HG03378 (cell line): ENCODE data around the gene UCHL3.
"Not testable (repeated sequence)": the region's sequence is repeated elsewhere in the genome, so short reads cannot be mapped to it uniquely, and the experiment has no call there.

Experiments
- ATAC-seq: cut with Tn5 transposase; IDR thresholded peaks from one replicate; pipeline ENCODE4 v1.9.1; 2021; ENCODE audit warnings: mild to moderate bottlenecking, moderate library complexity; ENCODE audit not compliant: unreplicated experiment

Gene UCHL3

GRCh38 chr13:75545386-75545785 lies 4.2 kb upstream of the UCHL3 start:
- not testable (repeated sequence) for ATAC-seq

- ATAC-seq: no peak
Observed at GRCh38 chr13:75547917-75548316, 1.7 kb upstream of the UCHL3 start.

GRCh38 chr13:75550159-75550567 lies 572 bp downstream of the UCHL3 start:
- ATAC-seq: peak; percentile 6

- ATAC-seq: no peak
Observed at GRCh38 chr13:75554464-75554863, 4.9 kb downstream of the UCHL3 start.

- ATAC-seq: no peak
Observed at GRCh38 chr13:75554981-75555380, 5.4 kb downstream of the UCHL3 start.

GRCh38 chr13:75555836-75556235 lies 6.2 kb downstream of the UCHL3 start:
- no peak for ATAC-seq

- no peak for ATAC-seq
Observed at GRCh38 chr13:75556961-75557360, 7.4 kb downstream of the UCHL3 start.

GRCh38 chr13:75558145-75558840 lies 8.7 kb downstream of the UCHL3 start:
- ATAC-seq: no peak

GRCh38 chr13:75566658-75567057 lies 17.1 kb downstream of the UCHL3 start:
- no peak for ATAC-seq

GRCh38 chr13:75569576-75569975 lies 20.0 kb downstream of the UCHL3 start:
- ATAC-seq: no peak

- peak; percentile 77 for ATAC-seq
Observed at GRCh38 chr13:75579529-75579928, 29.9 kb downstream of the UCHL3 start.

GRCh38 chr13:75581874-75582640 lies 32.5 kb downstream of the UCHL3 start:
- ATAC-seq: no peak

- ATAC-seq: no peak
Observed at GRCh38 chr13:75583091-75583490, 33.5 kb downstream of the UCHL3 start.

GRCh38 chr13:75585153-75585552 lies 35.6 kb downstream of the UCHL3 start:
- ATAC-seq: no peak

GRCh38 chr13:75587679-75588078 lies 38.1 kb downstream of the UCHL3 start:
- no peak for ATAC-seq

- ATAC-seq: no peak
Observed at GRCh38 chr13:75596657-75597182, 47.1 kb downstream of the UCHL3 start.

GRCh38 chr13:75600371-75600770 lies 50.8 kb downstream of the UCHL3 start:
- ATAC-seq: no peak

- ATAC-seq: no peak
Observed at GRCh38 chr13:75603038-75603437, 53.4 kb downstream of the UCHL3 start.

- no peak for ATAC-seq
Observed at GRCh38 chr13:75607447-75607846, 57.9 kb downstream of the UCHL3 start.

- ATAC-seq: no peak
Observed at GRCh38 chr13:75610466-75610865, 60.9 kb downstream of the UCHL3 start.

GRCh38 chr13:75612354-75612753 lies 62.8 kb downstream of the UCHL3 start:
- ATAC-seq: no peak

GRCh38 chr13:75617230-75617629 lies 67.6 kb downstream of the UCHL3 start:
- no peak for ATAC-seq
